Adrenal gland (tissue), 12 donors: Measurements from ENCODE around the gene UNC93B1. TPM values are rescaled to one million over a fixed set of nuclear protein-coding genes. Genes with fewer than 3 reads are reported as not detected.
"Not testable (repeated sequence)": the region's sequence is repeated elsewhere in the genome, so short reads cannot be mapped to it uniquely, and the experiment has no call there.

Experiments used
- DNase-seq, 7 donors: peaks; one replicate each; pipeline ENCODE4 v3.0.0-alpha.2; 2019 to 2020
- H3K27ac ChIP-seq, 5 donors: fragments of 200-600 bp; sonication (generic) in 4 of 5; 1 replicate in 3 of 5; 2 replicates in 2 of 5; pipeline versions ENCODE4 v1.5.1 to v1.8.0; 2016 to 2020; ENCODE audit warnings: mild to moderate bottlenecking in 1 of 5
- H3K27me3 ChIP-seq: fragments of 200-600 bp; 2 replicates; pipeline ENCODE4 v1.8.0; 2021
- H3K36me3 ChIP-seq, 2 donors: fragments of 200-600 bp; replicated peaks in 1 of 2; 1 replicate in 1 of 2; 2 replicates in 1 of 2; pipeline versions ENCODE4 v1.5.1 to v1.8.0; 2018 to 2022
- H3K4me1 ChIP-seq, 2 donors: fragments of 200-600 bp; replicated peaks in 1 of 2; 1 replicate in 1 of 2; 2 replicates in 1 of 2; pipeline versions ENCODE4 v1.5.1 to v1.8.0; 2018 to 2021
- H3K4me3 ChIP-seq, 4 donors: fragments of 200-600 bp; sonication (generic) in 3 of 4; one replicate each; pipeline ENCODE4 v1.5.1; 2016 to 2018
- H3K9me3 ChIP-seq, 3 donors: fragments of 200-600 bp; sonication (generic) in 1 of 3; replicated peaks in 1 of 3; 1 replicate in 2 of 3; 2 replicates in 1 of 3; pipeline versions ENCODE4 v1.5.1 to v1.8.0; 2016 to 2021
- CTCF ChIP-seq, 6 experiments: fragments of 450-650 bp in 4 of 6; fragments of 200-600 bp in 2 of 6; sonication (generic) in 1 of 6; IDR thresholded peaks; 1 replicate in 5 of 6; 2 replicates in 1 of 6; pipeline versions ENCODE4 v1.5.1 to v1.8.0; 2016 to 2021; ENCODE audit warnings: antibody characterized with exemption in 6 of 6, mild to moderate bottlenecking in 2 of 6, moderate library complexity in 1 of 6
- POLR2A ChIP-seq, 2 donors: fragments of 450-650 bp; IDR thresholded peaks; one replicate each; pipeline ENCODE4 v1.6.1; 2017; ENCODE audit warnings: antibody characterized with exemption in 2 of 2, mild to moderate bottlenecking in 2 of 2, moderate library complexity in 1 of 2
- whole genome bisulfite sequencing, 4 donors: extraction: QIAGEN DNeasy Blood & Tissue Kit in 2 of 4; methylation state at CpG; one replicate each; pipeline versions ENCODE4 v1.1.5 to v1.1.7; 2013 to 2017; 5-methylcytosine and 5-hydroxymethylcytosine counted together
- intact Hi-C, 2 donors: fragments of 100-400 bp; cut with DNase I; formaldehyde crosslinking; loops; one replicate each; pipeline versions ENCODE4 v1.14.1 to v1.15.0; 2022 to 2023
- polyA plus RNA-seq, 3 donors: library from polyadenylated mRNA; stranded (reverse); fragments of 200-250 nt in 2 of 3; fragments of 350-450 nt in 1 of 3; fragmentation: Illumina TruSeq in 1 of 3; extraction: RNeasy Lipid Tissue Mini Kit (QIAGEN cat#74804) in 1 of 3; gene quantifications; one replicate each; pipeline ENCODE4 v1.2.3, GENCODE V29; 2013 to 2014
- total RNA-seq, 9 donors: library from RNA; depleted of rRNA in 4 of 9; stranded (reverse); fragments of >200 nt in 4 of 9; fragments of 120-200 nt in 1 of 9; fragmentation: NEBNext Ultra II Directional in 1 of 9; extraction: Animal tissue kit (Norgen Biotek cat#: 25700) in 1 of 9; gene quantifications; one replicate each; pipeline versions ENCODE4 v1.1.0 to v1.2.4, GENCODE V29; 2013 to 2023
- donor health status: healthy with polysubstance abuse.
- donor health status: Bipolar disorder and iron deficiency.
- donor health status: DM: yes; HTN: yes; CAD: no.
- donor health status: DM: no; HTN: no; CAD: no.
- donor health status: DM: no; HTN: no; CAD: no.
- donor health status: DM: yes; HTN: yes; CAD: no.

Gene UNC93B1
- total and polyA plus RNA-seq, 12 donors, result 4.3 to 81.2 (median 57.3) TPM

- H3K4me3 ChIP-seq, H3K9me3 ChIP-seq, H3K27me3 ChIP-seq, intact Hi-C loops, H3K27ac ChIP-seq, H3K4me1 ChIP-seq, H3K36me3 ChIP-seq: not testable (repeated sequence)
- TF ChIP-seq CTCF (IDR thresholded peaks at IDR 0.05), result peak; percentile 42 to 71 (median 64)
- WGBS, 4 donors, result 17 to 45% (median 36%) methylated on average over 4 to 12 of the region's 12 CpGs
- peak in 4 of 7 donors; percentile 29 to 65 (median 36) for DNase-seq
Observed at GRCh38 chr11:67993821-67994220, 10.1 kb downstream of the UNC93B1 start.

DNA sequence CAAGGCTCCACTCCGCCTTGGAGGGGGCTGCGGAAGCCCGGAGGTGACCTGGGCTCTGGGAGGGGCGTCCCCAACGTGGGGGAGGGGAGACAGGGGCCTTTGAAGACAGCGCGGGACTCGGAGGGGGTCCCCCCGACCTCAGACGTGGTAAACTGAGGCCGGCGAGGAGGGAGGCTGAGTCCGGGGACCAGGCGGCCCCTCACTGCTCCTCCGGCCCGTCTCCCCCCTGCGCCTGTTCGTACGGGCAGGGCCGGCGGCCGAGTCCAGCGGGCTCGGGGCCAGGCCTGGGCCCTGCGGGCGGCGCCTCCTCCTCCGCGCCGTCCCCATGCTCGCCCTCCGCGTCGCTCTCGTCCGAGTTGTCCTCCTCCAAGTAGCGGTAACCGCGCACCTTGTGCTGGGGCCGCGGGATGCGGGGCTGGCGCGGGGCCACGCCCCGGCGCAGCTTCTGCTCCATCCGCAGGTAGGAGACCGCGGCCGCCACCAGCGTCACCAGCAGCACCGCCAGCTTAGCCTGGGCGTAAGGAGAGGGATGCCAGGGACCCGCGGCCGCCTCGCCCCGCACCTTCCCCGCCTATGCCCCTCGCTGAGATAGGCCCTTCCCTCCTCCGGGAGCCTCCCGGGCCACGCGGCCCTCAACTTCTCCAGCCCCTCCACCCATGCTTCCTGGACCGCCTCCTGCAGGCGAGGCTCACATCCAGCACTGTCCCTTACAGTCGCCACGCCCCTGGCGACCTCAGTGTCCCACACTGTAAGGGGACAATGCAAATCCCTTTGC lies 12.4 kb downstream of the UNC93B1 start:
- H3K36me3 ChIP-seq, H3K4me1 ChIP-seq, H3K27ac ChIP-seq, DNase-seq, H3K27me3 ChIP-seq, H3K9me3 ChIP-seq, intact Hi-C loops: not testable (repeated sequence)
- 20 to 54% (median 26%) methylated on average over 7 to 63 of the region's 70 CpGs for WGBS, 4 donors
- H3K4me3 ChIP-seq, result peak overlapping the region in 1 of 4 donors; percentile 34

- H3K27ac ChIP-seq, H3K4me3 ChIP-seq, H3K36me3 ChIP-seq, H3K9me3 ChIP-seq, intact Hi-C loops, H3K4me1 ChIP-seq, H3K27me3 ChIP-seq: not testable (repeated sequence)
- 0 to 28% (median 17%) methylated on average over 3 to 49 of the region's 58 CpGs for WGBS, 4 donors
- DNase-seq, result peak in 4 of 7 donors; percentile 22 to 61 (median 46)
Observed at GRCh38 chr11:67990546-67991346, 13.2 kb downstream of the UNC93B1 start.

- H3K4me1 ChIP-seq, DNase-seq, H3K27me3 ChIP-seq, intact Hi-C loops, H3K27ac ChIP-seq, H3K4me3 ChIP-seq, H3K36me3 ChIP-seq, H3K9me3 ChIP-seq: not testable (repeated sequence)
- WGBS, 4 donors, result 77 to 81% (median 79%) methylated on average over 6 of the region's 6 CpGs
Observed at GRCh38 chr11:67985302-67985701, 18.6 kb downstream of the UNC93B1 start.

DNA sequence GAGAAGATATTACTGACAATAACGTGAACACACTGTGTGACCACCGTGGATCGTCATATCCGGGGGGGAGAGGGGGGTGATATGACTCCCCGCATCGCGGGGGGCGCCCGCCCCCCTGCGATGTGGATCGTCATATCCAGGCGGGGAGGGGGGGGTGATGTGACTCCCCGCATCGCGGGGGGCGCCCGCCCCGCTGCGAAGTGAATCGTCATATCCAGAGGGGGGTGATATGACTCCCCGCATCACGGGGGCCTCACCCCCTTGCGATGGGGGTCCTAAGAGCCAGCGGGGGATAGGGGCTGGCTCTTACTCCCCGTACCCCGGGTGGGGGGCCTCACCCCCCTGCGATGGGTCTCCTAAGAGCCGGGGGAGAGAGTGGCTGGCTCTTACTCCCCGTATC lies 19.9 kb downstream of the UNC93B1 start:
- intact Hi-C loops, result no loop called here
- no peaks in the 10 kb centered on the region for H3K36me3 ChIP-seq
- DNase-seq, result no peak
- 60 to 81% (median 73%) methylated on average over 4 to 29 of the region's 29 CpGs for WGBS, 4 donors
- no peak overlapping the region for H3K27ac ChIP-seq
- no peaks in the 10 kb centered on the region for H3K4me1 ChIP-seq
- no peaks in the 10 kb centered on the region for H3K27me3 ChIP-seq
- no peaks in the 10 kb centered on the region for H3K9me3 ChIP-seq
- no peak overlapping the region for H3K4me3 ChIP-seq
- TF ChIP-seq CTCF (IDR thresholded peaks at IDR 0.05) (no peak), POLR2A (IDR thresholded peaks at IDR 0.05) (no peak)

GRCh38 chr11:67982255-67982857 lies 21.5 kb downstream of the UNC93B1 start:
- H3K4me3 ChIP-seq, H3K9me3 ChIP-seq, H3K27me3 ChIP-seq, H3K4me1 ChIP-seq, DNase-seq, H3K36me3 ChIP-seq, intact Hi-C loops, H3K27ac ChIP-seq: not testable (repeated sequence)
- 62 to 66% (median 64%) methylated on average over 16 to 17 of the region's 17 CpGs for WGBS, 4 donors

DNA sequence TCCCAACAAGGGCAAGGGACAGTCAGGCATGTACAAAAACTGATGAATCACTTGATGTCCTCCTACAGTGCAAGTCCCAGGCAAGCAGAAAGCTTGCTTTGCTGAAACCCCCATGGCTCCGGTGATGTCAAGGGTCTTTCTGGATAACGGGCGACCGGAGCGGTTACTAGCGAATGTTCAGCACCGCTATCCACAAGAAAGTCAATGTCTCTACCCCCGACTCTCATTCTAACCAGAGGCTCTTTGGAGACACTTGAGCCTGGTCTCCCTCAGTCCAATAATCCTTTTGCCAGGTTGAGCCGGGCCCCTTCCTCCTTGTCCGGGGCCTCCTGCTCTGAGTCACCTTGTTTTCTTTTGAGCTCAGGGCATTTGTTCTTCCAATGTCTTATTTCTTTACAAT lies 22.7 kb downstream of the UNC93B1 start:
- H3K36me3 ChIP-seq, H3K4me3 ChIP-seq, H3K27me3 ChIP-seq, intact Hi-C loops, H3K27ac ChIP-seq, H3K4me1 ChIP-seq, H3K9me3 ChIP-seq, DNase-seq: not testable (repeated sequence)
- WGBS, 4 donors, result 83 to 94% (median 89%) methylated on average over 6 to 10 of the region's 10 CpGs

- H3K4me1 ChIP-seq, intact Hi-C loops, H3K27me3 ChIP-seq, H3K36me3 ChIP-seq, H3K27ac ChIP-seq, H3K9me3 ChIP-seq, DNase-seq, H3K4me3 ChIP-seq: not testable (repeated sequence)
- WGBS, 4 donors, result 71 to 73% (median 72%) methylated on average over 17 of the region's 17 CpGs
Observed at GRCh38 chr11:67978766-67979418, 25.0 kb downstream of the UNC93B1 start.
